ENCODE measurements around the gene BANF2.

Gene BANF2

DNA sequence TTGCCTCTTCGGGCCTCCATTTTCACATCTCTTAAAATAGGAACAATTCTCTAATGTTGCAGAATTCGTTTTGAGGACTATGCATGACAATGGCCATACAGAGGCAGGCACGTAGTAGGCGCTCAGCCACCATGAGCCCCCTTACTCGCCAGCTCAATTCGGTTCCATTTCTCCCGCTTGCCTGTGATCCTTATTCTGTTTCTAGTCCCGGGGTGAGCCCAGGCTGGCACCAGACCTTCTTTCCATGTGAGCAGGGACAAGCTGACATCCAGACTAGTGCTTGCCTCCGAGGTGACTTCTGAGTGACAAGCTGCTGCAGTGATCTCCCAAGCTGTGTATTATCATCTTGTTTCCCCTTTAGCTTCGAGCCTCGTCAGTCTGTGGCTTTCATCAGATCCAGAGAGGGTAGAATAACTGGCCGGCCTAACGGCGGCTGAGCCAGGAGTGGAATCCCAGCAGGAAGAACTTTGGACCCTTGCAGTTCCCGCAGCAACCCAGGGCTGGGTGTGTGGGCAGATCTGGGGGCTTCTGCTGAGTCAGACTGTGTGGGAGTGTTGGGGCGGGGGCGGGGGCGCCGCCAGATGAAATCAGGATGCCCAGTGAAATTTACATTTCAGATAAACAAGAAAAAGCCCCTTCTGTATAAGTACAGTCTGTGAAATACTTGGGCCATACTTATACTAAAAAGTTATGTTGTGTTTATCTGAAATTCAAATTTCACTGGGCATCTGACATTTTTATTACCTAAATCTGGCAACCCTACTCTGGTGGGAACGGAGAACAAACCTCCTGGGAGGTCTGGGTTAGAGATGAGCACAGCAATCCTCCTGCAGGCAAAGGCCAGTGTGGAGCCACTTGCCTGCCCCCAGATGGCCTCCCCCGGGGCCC is 10.9 kb downstream of the BANF2 start:
- peak; percentile 40 for DNase-seq

DNA sequence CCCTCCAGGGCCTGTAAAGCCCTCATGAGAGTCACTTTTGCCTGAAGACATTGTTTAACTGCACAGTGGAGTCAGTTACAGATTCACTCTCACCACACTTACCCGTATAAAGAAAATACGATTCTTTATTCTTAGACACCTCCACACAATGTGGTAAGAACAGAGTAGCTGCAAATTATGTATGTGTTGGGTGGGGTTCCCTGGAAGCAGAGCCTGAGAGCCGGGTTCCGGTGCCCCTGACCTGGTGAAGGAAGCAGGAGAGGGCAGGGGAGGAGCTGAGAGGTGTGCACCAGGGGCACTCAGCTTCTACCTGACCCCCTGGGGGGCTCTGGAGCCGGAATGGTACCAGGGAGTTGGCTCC is 11.5 kb downstream of the BANF2 start:
- DNase-seq: no peak

DNA sequence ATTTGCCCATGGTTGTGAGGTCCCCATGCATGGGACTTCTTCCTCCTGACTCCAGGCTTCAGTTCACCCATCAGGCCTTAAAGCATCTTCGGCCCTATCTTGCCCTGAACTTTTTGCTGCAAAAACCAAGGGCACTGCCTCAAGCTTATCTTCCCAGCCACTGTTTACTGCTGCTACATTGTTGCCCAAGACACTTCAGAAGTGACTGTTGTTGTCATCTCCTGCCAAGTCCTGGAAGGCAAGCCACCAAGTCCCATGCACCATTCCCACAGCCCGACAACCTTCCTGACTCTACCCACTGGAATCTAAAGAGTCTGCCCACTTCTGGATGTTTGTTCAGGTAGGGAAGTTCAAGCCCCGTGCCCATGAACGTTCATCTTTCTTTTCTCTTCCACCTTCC is 12.4 kb downstream of the BANF2 start:
- DNase-seq: no peak

- no peak for DNase-seq
These were observed 12.9 kb downstream of the BANF2 start for GRCh38 chr20:17712708-17713107.

DNA sequence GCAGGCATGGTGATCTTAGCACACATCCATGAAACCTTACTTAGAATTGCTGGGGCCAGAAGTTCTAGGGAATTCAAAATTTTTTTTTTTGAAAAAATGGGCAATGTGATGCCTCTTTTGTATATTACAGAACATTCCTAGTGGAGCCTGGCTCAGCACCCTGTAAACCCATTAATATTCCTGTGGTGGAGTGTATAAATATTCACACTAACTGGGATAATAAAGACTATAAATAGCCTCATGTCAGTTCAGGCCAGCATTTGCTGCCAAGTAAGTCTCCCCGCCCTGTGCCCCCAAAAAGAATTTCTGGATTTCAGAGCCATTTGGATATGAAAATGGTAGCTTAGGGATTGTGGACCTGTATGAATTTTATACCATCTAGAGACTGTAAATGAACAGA is 14.8 kb downstream of the BANF2 start:
- no peak for DNase-seq

- no peak for DNase-seq
These were observed 15.3 kb downstream of the BANF2 start for GRCh38 chr20:17715075-17715474.

DNA sequence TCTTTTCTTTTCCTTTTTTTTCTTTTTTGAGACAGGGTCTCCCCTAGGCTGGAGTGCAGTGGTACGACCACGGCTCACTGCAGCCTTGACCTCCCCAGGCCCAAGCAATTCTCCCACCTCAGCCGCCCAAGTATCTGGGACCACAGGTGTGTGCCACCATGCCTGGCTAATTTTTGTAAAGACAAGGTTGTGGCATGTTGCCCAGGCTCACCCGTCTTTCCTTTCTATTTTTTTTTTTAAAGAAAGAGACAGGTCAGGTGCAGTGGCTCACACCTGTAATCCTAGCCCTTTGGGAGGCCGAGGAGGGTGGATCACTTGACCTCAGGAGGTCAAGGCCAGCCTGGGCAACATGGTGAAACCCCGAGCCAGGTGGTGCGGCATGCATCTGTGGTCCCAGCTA is 16.6 kb downstream of the BANF2 start:
- DNase-seq: no peak

- DNase-seq: no peak
These were observed 21.0 kb downstream of the BANF2 start for GRCh38 chr20:17720755-17721154.

DNA sequence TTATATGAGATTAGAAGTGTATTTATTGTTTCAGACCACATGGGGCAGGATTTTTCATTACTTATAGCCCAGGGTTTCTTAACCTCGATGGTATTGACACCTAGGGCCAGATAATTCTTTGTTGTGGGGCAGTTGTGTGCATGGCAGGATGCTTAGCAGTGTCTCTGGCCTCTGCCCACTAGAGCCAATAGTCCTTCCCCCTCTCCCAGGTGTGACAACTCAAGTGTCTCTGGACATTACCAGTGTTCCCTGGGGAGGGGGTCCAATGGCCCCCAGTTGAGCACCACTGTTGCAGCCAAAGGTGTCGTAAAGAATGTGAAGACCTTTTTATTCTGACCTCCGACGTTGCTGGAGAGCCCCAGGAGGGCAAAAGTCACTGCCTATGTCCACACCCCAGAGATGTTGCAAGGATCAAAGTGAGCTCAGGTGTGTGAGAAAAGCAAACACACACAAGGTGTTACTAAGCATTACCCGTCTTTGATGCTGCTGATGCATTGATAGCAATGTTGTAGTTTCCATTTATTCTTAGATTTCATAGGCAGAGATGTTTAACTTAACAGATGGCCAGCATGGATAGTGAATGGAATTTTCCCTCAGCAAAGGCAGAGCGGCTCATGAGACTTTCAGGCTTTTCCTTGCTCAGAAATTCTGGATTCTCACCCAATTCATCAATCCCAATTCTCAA is 22.2 kb downstream of the BANF2 start:
- no peak for DNase-seq

GRCh38 chr20:17722493-17723300 is 22.9 kb downstream of the BANF2 start:
- DNase-seq: no peak

GRCh38 chr20:17723301-17723691 is 23.5 kb downstream of the BANF2 start:
- DNase-seq: no peak

DNA sequence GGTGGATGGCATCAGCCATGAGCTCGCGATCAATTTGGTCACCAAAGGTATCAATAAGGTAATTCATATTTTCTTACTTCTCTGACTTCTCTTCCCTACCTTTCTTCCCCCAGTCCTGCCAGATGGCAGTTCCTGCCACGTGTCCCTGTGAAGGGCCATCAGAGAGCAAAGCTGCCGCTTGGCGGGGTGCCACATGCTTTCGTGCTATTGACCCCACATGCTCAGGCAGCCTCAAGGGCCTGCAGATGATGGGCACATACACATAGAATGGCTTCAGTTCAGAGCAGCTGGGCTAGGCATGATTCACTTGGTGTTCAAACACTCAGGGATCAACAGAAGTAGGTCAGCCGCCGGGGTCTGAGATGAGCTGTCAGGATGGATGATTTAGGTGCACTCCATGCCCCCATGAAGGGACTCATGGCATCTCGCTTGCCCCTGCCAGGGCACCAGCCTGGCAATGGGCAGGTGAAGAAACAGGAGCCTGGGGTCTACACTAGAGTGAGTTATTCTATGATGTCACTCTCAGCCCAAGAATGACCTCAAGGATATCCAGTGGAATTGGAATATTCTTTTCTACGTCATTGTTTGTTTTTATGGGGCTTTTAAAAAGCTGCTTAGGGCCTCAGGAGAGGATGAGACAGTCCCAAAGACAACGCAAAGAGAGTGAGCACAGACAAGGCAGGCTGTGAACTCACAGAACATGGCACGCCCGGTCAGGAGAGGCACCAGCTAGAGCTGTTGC is 25.5 kb downstream of the BANF2 start:
- DNase-seq: no peak

DNA sequence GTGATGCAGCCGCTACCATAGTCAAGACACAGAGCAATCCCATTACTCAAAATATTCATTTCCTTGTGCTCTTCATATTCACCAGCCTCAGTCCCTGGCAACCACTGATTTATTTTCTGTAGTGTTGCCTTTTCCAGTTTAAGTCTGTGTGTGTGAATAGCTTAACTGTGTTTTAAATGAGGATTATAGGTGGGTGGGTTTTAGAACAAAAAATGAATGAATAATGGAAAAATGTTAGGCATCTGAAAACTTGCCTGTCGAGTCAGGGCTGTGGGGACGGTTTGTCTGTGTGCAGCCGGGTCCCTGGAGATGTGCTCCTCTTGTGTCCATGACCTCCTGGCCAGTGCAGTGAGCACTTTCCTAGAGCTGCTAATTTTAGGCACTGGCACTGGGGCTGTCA is 27.1 kb downstream of the BANF2 start:
- no peak for DNase-seq

GRCh38 chr20:17727351-17727750 is 27.6 kb downstream of the BANF2 start:
- no peak for DNase-seq

DNA sequence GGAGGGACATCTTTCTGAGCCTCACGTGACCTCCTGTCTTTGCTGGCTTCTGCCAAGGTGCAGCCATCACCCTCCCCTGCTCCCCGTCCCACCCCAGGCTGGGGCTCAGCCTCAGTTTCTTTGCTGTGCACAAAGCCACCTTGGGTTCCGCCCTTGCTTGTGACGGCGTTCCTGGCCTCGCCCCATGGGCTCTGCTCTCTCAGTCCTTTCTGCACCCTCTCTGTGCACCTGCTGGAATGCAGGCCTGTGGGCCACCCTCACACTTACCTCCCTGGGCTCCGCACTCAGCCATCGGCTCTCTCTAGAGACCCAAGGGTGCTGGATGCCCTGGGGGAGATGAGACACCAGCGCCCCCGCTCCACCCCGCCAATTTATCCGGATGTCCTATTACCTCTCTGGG is 28.3 kb downstream of the BANF2 start:
- no peak for DNase-seq

DNA sequence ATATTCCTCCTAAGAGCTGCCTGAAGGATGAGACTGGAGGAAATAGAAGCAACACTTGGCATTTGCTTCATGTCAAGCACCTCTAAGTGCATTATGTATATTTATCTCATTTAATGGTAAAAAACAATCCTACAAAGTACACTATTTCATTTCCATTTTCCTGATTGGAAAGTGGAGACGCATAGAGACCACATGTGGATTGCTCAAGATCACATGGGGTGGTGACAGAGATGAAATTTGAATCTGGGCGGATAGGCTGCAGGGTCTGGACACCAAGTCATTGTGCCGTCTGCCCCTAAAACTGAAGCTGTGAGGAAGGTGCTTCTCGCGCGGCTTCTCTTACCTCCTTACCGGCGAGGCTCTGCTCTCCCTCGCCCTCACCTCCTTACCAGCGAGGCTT is 30.3 kb downstream of the BANF2 start:
- no peak for DNase-seq

DNA sequence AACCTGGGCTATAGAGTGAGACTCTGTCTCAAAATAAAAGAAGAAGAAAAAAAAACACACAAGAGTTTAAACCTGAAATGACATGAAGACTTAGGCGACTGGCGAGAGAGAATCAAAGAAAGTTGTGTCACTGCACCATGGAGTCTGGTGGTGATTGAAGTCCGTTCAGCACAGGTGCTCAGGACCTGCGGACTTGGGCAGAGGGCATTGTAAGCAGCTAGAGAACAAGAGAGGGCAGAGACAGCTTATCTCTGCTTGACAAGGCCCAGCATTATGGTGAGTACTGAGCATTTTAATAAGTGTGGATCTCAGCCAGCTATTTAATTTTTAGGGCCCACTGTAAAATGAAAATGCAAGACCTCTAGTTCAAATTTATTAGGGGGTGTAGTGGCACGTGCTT is 31.5 kb downstream of the BANF2 start:
- no peak for DNase-seq

DNA sequence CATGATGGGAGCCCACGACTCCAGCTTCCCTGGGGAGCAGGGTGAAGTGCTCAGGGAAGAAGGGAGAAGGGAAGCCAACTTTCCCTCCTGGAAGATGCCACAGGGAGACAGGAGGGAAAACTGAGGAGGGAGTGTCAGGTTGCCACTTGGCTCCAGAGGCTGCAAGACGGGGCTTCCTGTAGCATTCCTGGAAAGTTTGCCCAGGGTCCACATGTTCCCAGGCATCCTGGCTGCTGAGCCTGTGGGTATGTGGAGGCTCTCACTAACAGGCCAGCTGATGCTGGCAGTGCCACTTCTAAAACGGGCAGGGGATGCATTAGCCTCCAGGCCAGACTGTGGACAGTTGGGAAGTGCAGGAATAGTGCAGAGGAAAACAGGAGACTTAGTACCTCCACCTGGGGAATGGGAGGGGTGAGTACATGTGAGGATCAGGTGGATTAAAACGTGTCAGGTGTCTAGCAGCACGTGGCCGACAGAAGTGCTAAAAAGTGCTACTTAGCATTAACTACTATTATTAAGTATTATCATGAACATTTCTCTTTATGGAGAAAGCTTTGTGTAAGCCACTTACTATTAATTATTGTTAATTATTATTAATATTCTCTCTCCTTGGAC is 33.2 kb downstream of the BANF2 start:
- no peak for DNase-seq

- no peak for DNase-seq
These were observed 34.1 kb downstream of the BANF2 start for GRCh38 chr20:17733767-17734304.

- no peak for DNase-seq
These were observed 34.6 kb downstream of the BANF2 start for GRCh38 chr20:17734374-17734773.

GRCh38 chr20:17735206-17735804 is 35.5 kb downstream of the BANF2 start:
- no peak for DNase-seq
